Smooth muscle cell of the coronary artery (primary cell): Measurements from ENCODE around the gene LMAN1. TPM values are rescaled to one million over a fixed set of nuclear protein-coding genes. Genes with fewer than 3 reads are reported as not detected.

ENCODE experiments used
- total RNA-seq: library from RNA; depleted of rRNA; stranded (reverse); fragments of >200 nt; gene quantifications from 2 replicates; pipeline ENCODE4 v1.2.3, GENCODE V29; 2014; ENCODE audit warnings: low replicate concordance

Gene LMAN1
- total RNA-seq = 119 and 174 TPM in 2 replicates

GRCh38 chr18:59358712-59359575, at the start of gene LMAN1:
Gene LMAN1, minus strand, starts transcription at chr18:59359265. Its CDS starts 21 bp downstream, at chr18:59359244.

GRCh38 chr18:59318460-59319050, 40.5 kb downstream of the LMAN1 start, which contains the start of gene CPLX4:
Gene CPLX4, minus strand, starts transcription at chr18:59318649. Its CDS starts 187 bp downstream, at chr18:59318462.

Other genes with a start within 250 kb of the LMAN1 start
- gene SEC11C, start 219.4 kb downstream of the LMAN1 start, total RNA-seq = 7.8 and 8.7 TPM in 2 replicates
- not detected in 2 replicates for gene GRP, start 139.1 kb downstream of the LMAN1 start, total RNA-seq
- not detected in 2 replicates for gene RAX, start 85.8 kb downstream of the LMAN1 start, total RNA-seq
- gene CPLX4, start 40.6 kb downstream of the LMAN1 start, total RNA-seq = not detected in 2 replicates